Ectodermal cell (in vitro differentiated cells): ENCODE results near the gene TLR9.

Experiments used
- H3K27ac ChIP-seq: 2 replicates; pipeline ENCODE4 v1.7.0; 2013; ENCODE audit warnings: mild to moderate bottlenecking, low read depth, low read length; ENCODE audit not compliant: insufficient read depth, poor library complexity, severe bottlenecking
- H3K27me3 ChIP-seq: 2 replicates; pipeline ENCODE4 v1.7.0; 2013; ENCODE audit warnings: mild to moderate bottlenecking, low read length; ENCODE audit not compliant: insufficient read depth, control insufficient read depth, poor library complexity, severe bottlenecking
- H3K36me3 ChIP-seq: one replicate; pipeline ENCODE4 v1.7.0; 2013; ENCODE audit warnings: low read length; ENCODE audit not compliant: control insufficient read depth, insufficient read depth
- H3K4me1 ChIP-seq: one replicate; pipeline ENCODE4 v1.7.0; 2013; ENCODE audit warnings: low read length; ENCODE audit not compliant: control insufficient read depth, insufficient read depth
- H3K4me3 ChIP-seq: 2 replicates; pipeline ENCODE4 v1.7.0; 2013; ENCODE audit warnings: low read depth, low read length, control low read depth; ENCODE audit not compliant: insufficient read depth
- H3K9me3 ChIP-seq: 2 replicates; pipeline ENCODE4 v1.7.0; 2013; ENCODE audit warnings: mild to moderate bottlenecking, low read length, moderate library complexity; ENCODE audit not compliant: control insufficient read depth
- WGBS, 2 experiments: methylation state at CpG; one replicate each; pipeline ENCODE4 v1.1.7; 2013; ENCODE audit warnings: missing lambda C conversion rate in 2 of 2; 5-methylcytosine and 5-hydroxymethylcytosine counted together

Gene TLR9

GRCh38 chr3:52238761-52239701 lies 13.6 kb upstream of the TLR9 start, which contains the start of gene TWF2:
Gene TWF2, minus strand, starts transcription at chr3:52239158. Its CDS starts 142 bp downstream, at chr3:52239016.
- WGBS, 2 experiments: 1% methylated on average over 92 of the region's 92 CpGs
- peaks cover 5% of the 10 kb centered on the region for H3K27me3 ChIP-seq
- H3K9me3 ChIP-seq: no peaks in the 10 kb centered on the region
- no peaks in the 10 kb centered on the region for H3K36me3 ChIP-seq
- peaks cover 10% of the 10 kb centered on the region for H3K4me1 ChIP-seq
- H3K4me3 ChIP-seq: peak within 1 kb of the TSS; percentile 72
- H3K27ac ChIP-seq: no peak within 1 kb of the TSS

- H3K9me3 ChIP-seq: no peaks in the 10 kb centered on the region
- peaks cover 10% of the 10 kb centered on the region for H3K4me1 ChIP-seq
- 18 to 26% methylated on average over 11 of the region's 11 CpGs for WGBS, 2 experiments
- H3K27ac ChIP-seq: no peak overlapping the region
- H3K36me3 ChIP-seq: no peaks in the 10 kb centered on the region
- H3K4me3 ChIP-seq: peak overlapping the region; percentile 72
- H3K27me3 ChIP-seq: no peaks in the 10 kb centered on the region
Measured at GRCh38 chr3:52238193-52238760, 12.8 kb upstream of the TLR9 start.

GRCh38 chr3:52237657-52238172 lies 12.3 kb upstream of the TLR9 start:
- no peaks in the 10 kb centered on the region for H3K36me3 ChIP-seq
- no peaks in the 10 kb centered on the region for H3K27me3 ChIP-seq
- no peak overlapping the region for H3K27ac ChIP-seq
- peak overlapping the region; percentile 72 for H3K4me3 ChIP-seq
- peaks cover 10% of the 10 kb centered on the region for H3K4me1 ChIP-seq
- WGBS, 2 experiments: 39 to 41% methylated on average over 8 of the region's 8 CpGs
- no peaks in the 10 kb centered on the region for H3K9me3 ChIP-seq

GRCh38 chr3:52237006-52237656 lies 11.7 kb upstream of the TLR9 start:
- no peaks in the 10 kb centered on the region for H3K27me3 ChIP-seq
- 84 to 87% methylated on average over 5 of the region's 6 CpGs for WGBS, 2 experiments
- no peaks in the 10 kb centered on the region for H3K9me3 ChIP-seq
- H3K4me1 ChIP-seq: peaks cover 10% of the 10 kb centered on the region
- H3K4me3 ChIP-seq: no peak overlapping the region
- no peak overlapping the region for H3K27ac ChIP-seq
- no peaks in the 10 kb centered on the region for H3K36me3 ChIP-seq

GRCh38 chr3:52236424-52236886 lies 11.0 kb upstream of the TLR9 start:
- Histone ChIP-seq H3K27me3 (no peaks in the 10 kb centered on the region), H3K4me1 (peaks cover 10% of the 10 kb centered on the region), H3K27ac (no peak overlapping the region), H3K9me3 (no peaks in the 10 kb centered on the region), H3K4me3 (no peak overlapping the region), H3K36me3 (no peaks in the 10 kb centered on the region)
- WGBS, 2 experiments: 87 to 90% methylated on average over 5 of the region's 5 CpGs

- Histone ChIP-seq H3K9me3 (no peaks in the 10 kb centered on the region), H3K27me3 (no peaks in the 10 kb centered on the region), H3K4me3 (no peak overlapping the region), H3K4me1 (peaks cover 10% of the 10 kb centered on the region), H3K27ac (no peak overlapping the region), H3K36me3 (no peaks in the 10 kb centered on the region)
- WGBS, 2 experiments: 82 to 84% methylated on average over 15 of the region's 15 CpGs
Measured at GRCh38 chr3:52234516-52235447, 9.3 kb upstream of the TLR9 start.

- 95% methylated on average over 3 of the region's 3 CpGs for WGBS, 2 experiments
- Histone ChIP-seq H3K27ac (no peak overlapping the region), H3K27me3 (no peaks in the 10 kb centered on the region), H3K4me3 (no peak overlapping the region), H3K4me1 (peaks cover 10% of the 10 kb centered on the region), H3K36me3 (no peaks in the 10 kb centered on the region), H3K9me3 (no peaks in the 10 kb centered on the region)
Measured at GRCh38 chr3:52233968-52234367, 8.5 kb upstream of the TLR9 start.

- Histone ChIP-seq H3K9me3 (no peaks in the 10 kb centered on the region), H3K36me3 (no peaks in the 10 kb centered on the region), H3K27ac (no peak overlapping the region), H3K4me1 (peaks cover 7% of the 10 kb centered on the region), H3K4me3 (no peak overlapping the region), H3K27me3 (no peaks in the 10 kb centered on the region)
- WGBS, 2 experiments: 94% methylated on average over 5 of the region's 5 CpGs
Measured at GRCh38 chr3:52233108-52233591, 7.7 kb upstream of the TLR9 start.
